ENCODE data around the gene TUNAR. TPM values are rescaled to one million over a fixed set of nuclear protein-coding genes. Genes with fewer than 3 reads are reported as not detected.

TUNAR gene
- total RNA-seq, 1 donor from 2014 or later = not detected

Other genes starting within 250 kb of the TUNAR start
- gene TCL1B, start 190.4 kb upstream of the TUNAR start, total RNA-seq = not detected in 2 replicates
- not detected in 2 replicates for gene TCL1A, start 162.7 kb upstream of the TUNAR start, total RNA-seq
- 3.5 and 5.2 TPM in 2 replicates for gene C14orf132, start 162.5 kb downstream of the TUNAR start, total RNA-seq

Measured in dermis microvascular lymphatic vessel endothelial cell (primary cell).